Stimulated activated CD8-positive, alpha-beta memory T cell treated with anti-CD3 and anti-CD28 coated beads, Interleukin-15, amount 100 ng/mL, for 1 hour (primary cell): Measurements from ENCODE around the gene TFAM.
"Not testable (repeated sequence)": the region's sequence is repeated elsewhere in the genome, so short reads cannot be mapped to it uniquely, and the experiment has no call there.

Experiments
- DNase-seq: peaks from one replicate; pipeline ENCODE4 v3.0.0-alpha.2; 2020; ENCODE audit warnings: low read depth

Gene TFAM

GRCh38 chr10:58372607-58373441 lies 12.4 kb upstream of the TFAM start:
- no peak for DNase-seq

- no peak for DNase-seq
These were observed 11.8 kb upstream of the TFAM start for GRCh38 chr10:58373442-58373827.

DNA sequence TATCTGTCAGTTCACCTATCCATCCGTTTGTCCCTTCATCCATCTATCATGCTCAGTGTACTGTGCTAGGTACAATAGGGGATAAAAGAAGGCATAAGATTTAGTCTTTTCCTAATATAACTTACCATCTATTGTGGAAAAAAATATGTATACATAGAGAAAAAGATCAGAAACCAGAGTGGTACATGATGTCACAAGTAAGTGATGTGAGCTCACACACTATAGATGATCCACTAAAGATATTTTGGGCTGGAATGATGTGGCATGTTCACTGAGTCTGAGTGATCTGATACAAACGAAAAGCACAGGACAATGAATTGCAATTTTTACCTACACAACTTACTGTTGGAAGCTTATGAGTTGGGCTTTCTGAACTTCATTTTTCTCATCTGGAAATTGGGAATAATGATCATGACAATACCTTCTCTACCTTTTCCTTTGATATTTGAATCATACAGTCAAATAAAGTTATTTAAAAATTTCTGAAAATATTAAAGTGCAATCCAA lies 2.7 kb upstream of the TFAM start:
- no peak for DNase-seq

- no peak for DNase-seq
These were observed 1.1 kb upstream of the TFAM start for GRCh38 chr10:58384095-58384494.

GRCh38 chr10:58384544-58384998 lies 639 bp upstream of the TFAM start:
- DNase-seq: no peak

DNA sequence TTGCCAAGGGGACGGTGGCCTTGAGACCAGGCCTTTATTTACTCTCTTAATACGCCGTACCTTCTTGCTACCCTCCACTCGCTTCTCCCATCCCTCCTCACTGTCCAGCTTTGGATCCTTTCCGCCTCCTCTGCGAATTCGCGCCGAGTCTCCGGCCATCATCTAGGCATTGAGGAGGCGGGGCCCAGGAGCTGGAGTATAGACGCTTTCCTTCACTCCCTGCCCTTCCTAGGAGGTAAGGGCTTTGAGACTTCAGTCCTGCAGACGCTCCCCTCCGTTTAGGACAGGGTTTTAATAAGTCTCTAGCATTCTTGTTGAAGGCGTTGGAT lies 538 bp downstream of the TFAM start:
- DNase-seq: no peak

DNA sequence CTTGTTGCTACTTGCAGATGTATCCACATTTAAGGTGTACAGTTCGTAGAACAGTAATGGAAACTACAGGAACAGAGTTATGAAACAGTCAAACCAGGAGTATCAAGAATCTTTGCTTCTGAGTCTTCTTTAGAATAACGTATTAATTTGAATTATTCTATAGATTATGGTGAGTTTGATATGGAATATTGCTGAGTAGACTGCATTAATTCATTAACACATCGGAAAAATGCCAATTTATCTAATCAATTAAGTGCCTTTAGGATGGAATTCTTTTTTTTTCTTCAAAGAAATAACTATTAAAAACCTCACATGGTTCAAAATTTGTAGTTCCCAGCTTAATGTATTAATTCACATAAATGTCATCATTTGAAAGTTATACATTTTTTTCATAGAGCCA lies 3.8 kb downstream of the TFAM start:
- DNase-seq: no peak

DNA sequence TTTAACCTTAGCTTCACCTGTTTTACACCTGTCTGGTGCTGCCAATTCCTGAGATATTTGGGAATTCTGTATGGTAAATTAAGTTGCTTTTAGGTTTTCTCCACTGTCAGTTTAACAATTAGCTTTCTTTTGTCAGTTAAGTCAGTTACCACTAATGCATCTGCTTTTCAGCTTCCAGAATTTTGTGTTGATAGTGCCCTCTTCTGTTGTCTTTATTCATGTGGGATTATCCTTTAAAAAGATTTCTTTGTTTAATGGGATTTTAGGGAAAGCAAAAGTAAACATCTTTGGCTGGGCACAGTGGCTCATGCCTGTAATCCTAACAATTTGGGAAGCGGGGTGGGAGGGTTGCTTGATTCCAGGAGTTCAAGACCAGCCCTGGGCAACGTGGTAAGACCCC lies 8.1 kb downstream of the TFAM start:
- no peak for DNase-seq

DNA sequence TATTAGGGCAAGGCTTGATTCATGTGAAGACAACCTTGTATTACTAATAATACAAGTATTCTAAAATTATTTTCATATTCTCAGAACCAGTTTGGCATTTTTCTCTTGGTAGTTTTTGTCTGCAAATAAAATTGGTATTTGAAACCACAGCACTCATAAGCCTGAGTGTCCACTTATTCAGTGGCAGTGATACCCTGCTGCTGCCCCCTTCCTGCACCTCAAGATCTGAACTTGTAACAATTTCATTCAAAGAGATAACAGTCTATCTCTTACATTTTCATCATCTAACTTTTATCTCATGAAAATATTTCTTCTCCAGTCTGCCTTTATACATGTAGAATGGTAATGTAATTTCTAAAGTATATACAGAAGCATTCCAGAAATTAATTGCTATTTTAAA lies 9.3 kb downstream of the TFAM start:
- no peak for DNase-seq

DNA sequence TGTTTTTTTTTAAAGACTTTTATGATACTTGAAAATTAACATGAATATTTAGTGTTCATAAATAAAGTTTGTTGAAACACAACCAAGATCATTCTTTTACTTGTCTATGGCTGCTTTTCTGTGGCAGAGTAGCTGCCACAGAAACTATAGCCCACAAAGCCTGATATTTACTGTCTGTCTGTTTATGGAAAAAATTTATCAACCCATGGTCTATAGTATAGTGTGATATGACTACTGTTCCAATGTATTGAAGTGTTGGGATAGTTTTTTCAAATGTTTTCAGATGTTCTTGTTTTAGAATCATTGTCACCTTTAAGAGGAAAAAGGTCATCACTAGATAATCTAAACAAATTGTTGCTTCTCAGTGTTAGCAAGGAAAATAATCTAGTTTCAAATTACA lies 10.8 kb downstream of the TFAM start:
- DNase-seq: no peak

DNA sequence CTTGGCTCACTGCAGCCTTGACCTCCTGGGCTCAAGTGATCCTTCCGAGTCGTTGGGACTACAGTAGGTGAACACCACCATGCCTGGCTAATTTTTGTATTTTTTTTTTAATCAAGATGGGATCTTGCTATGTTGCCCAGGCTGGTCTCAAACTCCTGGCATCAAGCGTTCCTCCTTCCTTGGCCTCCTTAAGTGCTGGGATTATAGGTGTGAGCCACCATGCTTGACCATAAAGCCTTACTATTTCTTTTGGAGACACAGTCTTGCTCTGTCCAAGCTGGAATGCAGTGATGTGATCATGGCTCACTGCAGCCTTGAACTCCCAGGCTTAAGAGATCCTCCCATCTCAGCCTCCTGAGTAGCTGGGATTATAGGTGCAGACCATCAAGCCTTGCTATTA lies 12.6 kb downstream of the TFAM start:
- no peak for DNase-seq

- no peak for DNase-seq
These were observed 14.2 kb downstream of the TFAM start for GRCh38 chr10:58399410-58399809.

GRCh38 chr10:58400609-58401008 lies 15.4 kb downstream of the TFAM start:
- DNase-seq: no peak

GRCh38 chr10:58404001-58404400 lies 18.8 kb downstream of the TFAM start:
- no peak for DNase-seq

DNA sequence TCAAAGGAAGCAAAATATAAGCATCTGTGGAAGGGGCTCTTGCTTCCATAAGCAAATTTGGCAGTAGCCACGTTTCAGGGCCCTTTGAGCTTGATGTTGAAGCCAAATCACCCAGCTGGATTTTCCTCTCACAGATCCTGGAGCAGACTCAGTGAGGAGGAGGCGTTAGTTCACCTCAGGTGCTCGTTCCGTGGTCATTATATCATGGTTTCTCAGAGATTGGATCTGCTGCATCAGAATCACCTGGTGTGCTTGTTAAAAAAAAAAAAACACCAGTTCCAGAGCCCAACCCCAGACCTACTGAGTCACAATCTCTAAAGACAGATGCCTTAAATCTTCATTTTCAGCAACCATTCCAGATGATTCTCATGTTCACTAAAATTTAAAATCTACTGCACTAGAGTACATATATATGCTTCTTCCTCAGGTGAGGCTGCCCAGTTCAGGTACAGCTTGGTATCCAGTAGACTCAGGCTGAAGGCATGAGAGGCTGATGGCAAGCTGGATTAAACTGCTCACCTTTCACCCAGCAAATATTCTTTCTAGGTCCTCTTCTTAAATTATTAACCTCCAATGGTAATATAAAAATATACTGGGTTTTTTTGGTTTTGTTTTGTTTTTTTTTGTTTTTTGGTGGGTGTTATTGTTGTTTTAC lies 24.9 kb downstream of the TFAM start:
- no peak for DNase-seq

- no peak for DNase-seq
These were observed 27.3 kb downstream of the TFAM start for GRCh38 chr10:58412502-58412961.

GRCh38 chr10:58414270-58415041 lies 29.2 kb downstream of the TFAM start:
- no peak for DNase-seq

GRCh38 chr10:58415757-58416156 lies 30.5 kb downstream of the TFAM start:
- no peak for DNase-seq

- DNase-seq: not testable (repeated sequence)
These were observed 32.7 kb downstream of the TFAM start for GRCh38 chr10:58417902-58418301.

- DNase-seq: no peak
These were observed 39.0 kb downstream of the TFAM start for GRCh38 chr10:58424176-58424575.

DNA sequence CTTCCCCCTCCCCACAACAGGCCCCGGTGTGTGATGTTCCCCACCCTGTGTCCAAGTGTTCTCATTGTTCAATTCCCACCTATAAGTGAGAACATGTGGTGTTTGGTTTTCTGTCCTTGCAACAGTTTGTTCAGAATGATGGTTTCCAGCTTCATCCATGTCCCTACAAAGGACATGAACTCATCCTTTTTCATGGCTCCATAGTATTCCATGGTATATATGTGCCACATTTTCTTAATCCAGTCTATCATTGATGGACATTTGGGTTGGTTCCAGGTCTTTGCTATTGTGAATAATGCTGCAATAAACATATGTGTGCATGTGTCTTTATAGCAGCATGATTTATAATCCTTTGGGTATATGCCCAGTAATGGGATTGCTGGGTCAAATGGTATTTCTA lies 43.2 kb downstream of the TFAM start:
- DNase-seq: not testable (repeated sequence)

DNA sequence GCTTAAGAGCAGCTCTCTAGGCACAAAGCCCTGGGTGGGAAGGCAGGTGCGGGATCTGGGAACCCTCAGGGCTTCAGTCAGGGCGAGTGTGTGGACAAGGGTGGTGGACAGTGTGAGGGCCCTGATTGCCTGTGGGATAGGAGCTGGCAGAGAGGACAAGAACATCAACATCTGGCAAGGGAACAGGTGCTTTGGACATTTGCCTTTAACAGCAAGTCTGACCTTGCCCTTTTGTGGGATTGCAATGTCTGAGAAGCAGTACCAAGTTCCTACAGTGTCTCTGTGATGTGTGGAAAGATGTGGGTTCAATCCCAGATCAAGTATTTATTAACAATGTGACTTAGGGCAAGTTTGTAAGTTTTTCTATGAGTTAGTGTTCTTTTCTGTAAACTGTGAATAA lies 46.7 kb downstream of the TFAM start:
- DNase-seq: no peak

- no peak for DNase-seq
These were observed 47.9 kb downstream of the TFAM start for GRCh38 chr10:58433066-58433465.
